Upper lobe of right lung (tissue), 1 donor: ENCODE measurements around the gene FRRS1L. TPM values are rescaled to one million over a fixed set of nuclear protein-coding genes. Genes with fewer than 3 reads are reported as not detected.

Experiments used
- ATAC-seq: fragments of 200-7000 bp; cut with Tn5 transposase; one replicate; pipeline ENCODE4 v1.9.1; 2020; ENCODE audit warnings: mild to moderate bottlenecking, moderate library complexity
- DNase-seq: peaks from one replicate; pipeline ENCODE4 v3.0.0-alpha.2; 2020
- H3K27ac ChIP-seq: fragments of 200-600 bp; one replicate; pipeline ENCODE4 v1.8.0; 2022
- H3K27me3 ChIP-seq: fragments of 200-600 bp; one replicate; pipeline ENCODE4 v1.8.0; 2022; ENCODE audit warnings: mild to moderate bottlenecking
- H3K36me3 ChIP-seq: fragments of 200-600 bp; one replicate; pipeline ENCODE4 v1.8.0; 2022
- H3K4me1 ChIP-seq: fragments of 200-600 bp; one replicate; pipeline ENCODE4 v1.8.0; 2022
- H3K4me3 ChIP-seq: fragments of 200-600 bp; one replicate; pipeline ENCODE4 v1.8.0; 2022; ENCODE audit warnings: mild to moderate bottlenecking
- H3K9me3 ChIP-seq: fragments of 200-600 bp; one replicate; pipeline ENCODE4 v1.8.0; 2022
- CTCF ChIP-seq: fragments of 200-600 bp; IDR thresholded peaks from one replicate; pipeline ENCODE4 v1.8.0; 2022; ENCODE audit warnings: antibody characterized with exemption
- intact Hi-C: fragments of 100-400 bp; cut with DNase I; formaldehyde crosslinking; loops from one replicate; pipeline ENCODE4 v1.11.0; 2022
- total RNA-seq: library from RNA; stranded (reverse); fragmentation: NEBNext Ultra II Directional; extraction: Animal tissue kit (Norgen Biotek cat#: 25700); gene quantifications from one replicate; pipeline ENCODE4 v1.2.1, GENCODE V29; 2021
- donor health status: DM: no; HTN: yes; CAD: no; lungs with severe emphysema.

Gene FRRS1L
- total RNA-seq, 1 donor from 2014 or later = 0.09 TPM

GRCh38 chr9:109124121-109124520 is 42.9 kb downstream of the FRRS1L start:
- DNase-seq (no peak), ATAC-seq (no peak)
- no peak for TF ChIP-seq CTCF
- H3K36me3 ChIP-seq = no peaks in the 10 kb centered on the region
- no peaks in the 10 kb centered on the region for H3K27me3 ChIP-seq
- H3K4me3 ChIP-seq = no peak overlapping the region
- intact Hi-C loops = no loop called here
- peaks cover 4% of the 10 kb centered on the region for H3K4me1 ChIP-seq
- H3K27ac ChIP-seq = no peak overlapping the region
- no peaks in the 10 kb centered on the region for H3K9me3 ChIP-seq

GRCh38 chr9:109122726-109123621 is 44.1 kb downstream of the FRRS1L start:
- H3K9me3 ChIP-seq = no peaks in the 10 kb centered on the region
- H3K4me1 ChIP-seq = peaks cover 11% of the 10 kb centered on the region
- intact Hi-C loops = no loop called here
- peak; percentile 74 for DNase-seq
- H3K36me3 ChIP-seq = no peaks in the 10 kb centered on the region
- peak overlapping the region; percentile 32 for H3K27ac ChIP-seq
- peak; percentile 44 for ATAC-seq
- no peaks in the 10 kb centered on the region for H3K27me3 ChIP-seq
- no peak for TF ChIP-seq CTCF
- H3K4me3 ChIP-seq = no peak overlapping the region

- H3K36me3 ChIP-seq = no peaks in the 10 kb centered on the region
- H3K27me3 ChIP-seq = no peaks in the 10 kb centered on the region
- ATAC-seq (no peak), DNase-seq (no peak)
- H3K4me1 ChIP-seq = peaks cover 28% of the 10 kb centered on the region
- intact Hi-C loops = no loop called here
- no peak overlapping the region for H3K27ac ChIP-seq
- no peak for TF ChIP-seq CTCF
- H3K9me3 ChIP-seq = no peaks in the 10 kb centered on the region
- no peak overlapping the region for H3K4me3 ChIP-seq
Measured at GRCh38 chr9:109121232-109121796, 45.7 kb downstream of the FRRS1L start.

GRCh38 chr9:109120204-109120789 is 46.8 kb downstream of the FRRS1L start:
- no peaks in the 10 kb centered on the region for H3K9me3 ChIP-seq
- H3K36me3 ChIP-seq = no peaks in the 10 kb centered on the region
- H3K27ac ChIP-seq = no peak overlapping the region
- H3K4me3 ChIP-seq = no peak overlapping the region
- ATAC-seq (no peak), DNase-seq (no peak)
- TF ChIP-seq CTCF = no peak
- peaks cover 36% of the 10 kb centered on the region for H3K4me1 ChIP-seq
- intact Hi-C loops = no loop called here
- no peaks in the 10 kb centered on the region for H3K27me3 ChIP-seq

GRCh38 chr9:109119439-109120203 is 47.4 kb downstream of the FRRS1L start, which contains the start of gene TMEM245:
Gene TMEM245, minus strand, starts transcription at chr9:109119947. Its CDS starts 34 bp downstream, at chr9:109119913.
- Histone ChIP-seq H3K4me1 (peaks cover 42% of the 10 kb centered on the region), H3K9me3 (no peaks in the 10 kb centered on the region), H3K4me3 (peak within 1 kb of the TSS; percentile 93), H3K27me3 (no peaks in the 10 kb centered on the region), H3K36me3 (no peaks in the 10 kb centered on the region), H3K27ac (peak within 1 kb of the TSS; percentile 89)
- ATAC-seq (peak; percentile 96), DNase-seq (peak; percentile 97)
- intact Hi-C loops = no loop called here
- TF ChIP-seq CTCF = peak; percentile 19
